Cardiac fibroblast (primary cell): ENCODE data around the gene ASB11.
"Not testable (repeated sequence)": the region's sequence is repeated elsewhere in the genome, so short reads cannot be mapped to it uniquely, and the experiment has no call there.

Experiments used
- DNase-seq, 2 donors: peaks; one replicate each; pipeline versions ENCODE4 v3.0.0 to v3.0.0-alpha.2; 2010; ENCODE audit warnings: low read depth in 2 of 2
- H3K4me3 ChIP-seq, 2 donors: replicated peaks in 1 of 2; 1 replicate in 1 of 2; 2 replicates in 1 of 2; pipeline ENCODE4 v1.5.1; 2011; ENCODE audit warnings: low read depth in 2 of 2, low read length in 2 of 2, mild to moderate bottlenecking in 2 of 2, moderate library complexity in 1 of 2
- TF ChIP-seq, protein P1 (sequence below): IDR thresholded peaks from one replicate; pipeline ENCODE4 v1.5.1; 2011; ENCODE audit warnings: low read depth, mild to moderate bottlenecking, low read length, inconsistent platforms

ASB11 gene

DNA sequence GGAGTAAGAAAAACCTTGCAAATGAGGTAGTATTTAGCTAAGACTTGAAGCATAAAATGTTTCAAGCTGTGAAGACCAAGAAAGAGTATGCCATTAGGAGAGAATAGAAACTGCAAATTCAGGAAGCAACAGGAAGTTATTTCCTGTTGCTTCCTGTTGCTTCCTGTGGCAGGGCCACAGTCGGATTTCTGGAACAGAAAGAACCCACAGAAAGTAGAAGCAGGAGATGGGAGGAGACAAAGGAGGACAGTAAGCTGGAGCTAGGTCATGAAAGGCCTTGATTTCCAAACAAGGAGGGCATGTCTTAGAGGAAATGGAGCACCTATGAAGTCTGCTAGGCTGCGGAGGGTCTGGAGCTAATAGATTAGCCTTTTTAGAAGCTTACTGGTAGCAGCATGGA is 17.2 kb downstream of the ASB11 start:
- H3K4me3 ChIP-seq = no peak overlapping the region
- peak; percentile 11 to 46 for DNase-seq
- TF ChIP-seq, protein P1, sequence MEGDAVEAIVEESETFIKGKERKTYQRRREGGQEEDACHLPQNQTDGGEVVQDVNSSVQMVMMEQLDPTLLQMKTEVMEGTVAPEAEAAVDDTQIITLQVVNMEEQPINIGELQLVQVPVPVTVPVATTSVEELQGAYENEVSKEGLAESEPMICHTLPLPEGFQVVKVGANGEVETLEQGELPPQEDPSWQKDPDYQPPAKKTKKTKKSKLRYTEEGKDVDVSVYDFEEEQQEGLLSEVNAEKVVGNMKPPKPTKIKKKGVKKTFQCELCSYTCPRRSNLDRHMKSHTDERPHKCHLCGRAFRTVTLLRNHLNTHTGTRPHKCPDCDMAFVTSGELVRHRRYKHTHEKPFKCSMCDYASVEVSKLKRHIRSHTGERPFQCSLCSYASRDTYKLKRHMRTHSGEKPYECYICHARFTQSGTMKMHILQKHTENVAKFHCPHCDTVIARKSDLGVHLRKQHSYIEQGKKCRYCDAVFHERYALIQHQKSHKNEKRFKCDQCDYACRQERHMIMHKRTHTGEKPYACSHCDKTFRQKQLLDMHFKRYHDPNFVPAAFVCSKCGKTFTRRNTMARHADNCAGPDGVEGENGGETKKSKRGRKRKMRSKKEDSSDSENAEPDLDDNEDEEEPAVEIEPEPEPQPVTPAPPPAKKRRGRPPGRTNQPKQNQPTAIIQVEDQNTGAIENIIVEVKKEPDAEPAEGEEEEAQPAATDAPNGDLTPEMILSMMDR = no peak

DNA sequence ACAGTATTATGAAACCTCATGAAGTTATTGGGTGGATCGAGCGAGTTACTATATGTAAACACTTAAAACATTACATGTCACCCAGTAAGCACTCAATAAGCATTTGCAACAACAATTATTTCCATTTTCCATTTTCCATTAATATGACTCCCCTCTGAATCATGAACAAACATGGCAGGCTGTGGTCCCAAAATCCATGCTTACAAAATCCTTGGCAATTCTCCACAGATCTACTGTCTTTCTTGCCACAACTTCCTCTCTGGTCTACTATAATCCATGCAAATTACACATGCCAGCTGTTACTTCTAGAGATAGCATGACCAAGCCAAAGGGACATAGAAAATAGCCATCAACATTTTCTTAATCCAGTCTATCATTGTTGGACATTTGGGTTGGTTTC is 22.0 kb downstream of the ASB11 start:
- TF ChIP-seq, protein P1 = no peak
- no peak overlapping the region for H3K4me3 ChIP-seq
- peak in 1 of 2 donors; percentile 35 for DNase-seq

GRCh38 chrX:15292861-15293260 is 22.6 kb downstream of the ASB11 start:
- H3K4me3 ChIP-seq = no peak overlapping the region
- DNase-seq = no peak
- TF ChIP-seq, protein P1 = no peak

DNA sequence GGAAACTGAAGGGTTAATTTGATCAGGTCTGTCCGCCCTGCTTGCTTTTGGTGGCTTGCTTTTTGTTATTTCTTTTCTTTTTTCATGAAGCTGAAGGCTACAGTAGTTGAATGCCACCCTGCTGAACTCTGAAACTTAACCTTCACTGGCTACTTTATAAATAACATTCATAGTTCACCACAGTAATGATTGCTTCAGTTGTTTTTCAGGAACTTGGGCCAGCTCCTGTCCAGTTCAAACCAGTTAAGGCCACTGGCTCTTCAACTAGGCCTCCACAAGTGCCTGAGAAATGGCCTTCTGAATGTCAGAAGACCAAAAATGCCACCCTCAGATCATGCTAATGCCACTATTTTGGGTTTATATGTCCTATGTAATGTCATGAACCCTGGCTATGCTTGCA is 37.8 kb downstream of the ASB11 start:
- no peak overlapping the region for H3K4me3 ChIP-seq
- TF ChIP-seq, protein P1 = no peak
- no peak for DNase-seq

DNA sequence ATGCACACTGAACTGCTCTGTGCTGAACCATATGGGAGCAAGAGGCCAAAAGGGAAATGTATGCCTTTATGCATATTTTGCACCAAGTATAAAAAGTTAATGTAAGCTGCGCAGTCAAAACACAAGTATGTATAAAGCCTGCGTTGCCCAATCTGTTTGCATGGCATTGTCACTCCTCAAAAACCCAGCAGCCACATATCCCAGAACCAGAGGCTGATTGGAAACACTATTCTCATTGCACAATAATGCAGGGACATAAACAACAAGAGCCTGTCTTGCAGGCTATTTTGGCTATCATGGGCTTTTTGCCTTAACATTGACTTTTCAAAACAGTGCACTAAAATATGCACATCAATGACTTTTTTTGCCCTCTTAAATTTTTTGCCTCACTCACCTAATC is 40.5 kb downstream of the ASB11 start:
- TF ChIP-seq, protein P1 = no peak
- DNase-seq = no peak
- H3K4me3 ChIP-seq = no peak overlapping the region

- H3K4me3 ChIP-seq, DNase-seq: not testable (repeated sequence)
These were observed 42.2 kb downstream of the ASB11 start for GRCh38 chrX:15273275-15273674.

DNA sequence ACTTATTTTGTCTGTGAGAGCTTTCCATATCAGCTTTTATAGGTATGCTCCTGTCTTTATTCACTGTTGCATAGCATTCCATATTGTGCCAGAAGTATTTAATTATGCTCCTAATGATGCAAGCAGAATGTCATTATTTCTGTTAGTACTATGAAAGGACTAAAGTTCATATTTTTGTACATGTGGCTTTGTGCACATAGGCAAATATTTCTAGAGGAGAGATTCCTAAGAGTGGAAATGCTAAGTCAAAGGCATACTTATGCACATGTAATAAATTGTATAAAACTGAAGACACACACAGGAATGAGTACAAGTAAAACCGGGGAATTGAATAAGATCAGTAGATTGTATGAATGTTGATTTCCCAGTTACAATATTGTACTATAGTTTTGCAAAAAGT is 43.7 kb downstream of the ASB11 start:
- no peak for DNase-seq
- TF ChIP-seq, protein P1 = no peak
- H3K4me3 ChIP-seq = no peak overlapping the region
